Islet of Langerhans (tissue), 1 donor: ENCODE results near the gene NUP210.

ENCODE experiments used
- FAIRE-seq: peaks from one replicate; lab custom pipeline; 2011; peaks lifted over from hg19 to GRCh38; lab: Jason Lieb, UNC

NUP210 gene

GRCh38 chr3:13288732-13289718 lies 131.1 kb downstream of the NUP210 start:
- no peak for FAIRE-seq

- no peak for FAIRE-seq
Measured at GRCh38 chr3:13287833-13288232, 132.3 kb downstream of the NUP210 start.

- FAIRE-seq = no peak
Measured at GRCh38 chr3:13286873-13287272, 133.2 kb downstream of the NUP210 start.

- no peak for FAIRE-seq
Measured at GRCh38 chr3:13285007-13285567, 135.0 kb downstream of the NUP210 start.

GRCh38 chr3:13283877-13284264 lies 136.3 kb downstream of the NUP210 start:
- FAIRE-seq = no peak

GRCh38 chr3:13282986-13283876 lies 136.9 kb downstream of the NUP210 start:
- FAIRE-seq = no peak

- FAIRE-seq = no peak
Measured at GRCh38 chr3:13282358-13282985, 137.7 kb downstream of the NUP210 start.

GRCh38 chr3:13281507-13282357 lies 138.4 kb downstream of the NUP210 start:
- FAIRE-seq = no peak

GRCh38 chr3:13280811-13281506 lies 139.2 kb downstream of the NUP210 start:
- FAIRE-seq = no peak

- no peak for FAIRE-seq
Measured at GRCh38 chr3:13280122-13280790, 139.9 kb downstream of the NUP210 start.

- FAIRE-seq = no peak
Measured at GRCh38 chr3:13279532-13279910, 140.6 kb downstream of the NUP210 start.

GRCh38 chr3:13278783-13279531 lies 141.2 kb downstream of the NUP210 start:
- FAIRE-seq = no peak

GRCh38 chr3:13277860-13278531 lies 142.1 kb downstream of the NUP210 start:
- no peak for FAIRE-seq

GRCh38 chr3:13277196-13277813 lies 142.8 kb downstream of the NUP210 start:
- no peak for FAIRE-seq

- FAIRE-seq = no peak
Measured at GRCh38 chr3:13276438-13277195, 143.5 kb downstream of the NUP210 start.

- FAIRE-seq = no peak
Measured at GRCh38 chr3:13275376-13276005, 144.6 kb downstream of the NUP210 start.
